Pancreas (tissue), 10 donors: ENCODE measurements around the gene AXIN2. TPM values are rescaled to one million over a fixed set of nuclear protein-coding genes. Genes with fewer than 3 reads are reported as not detected.
"Not testable (repeated sequence)": the region's sequence is repeated elsewhere in the genome, so short reads cannot be mapped to it uniquely, and the experiment has no call there.

ENCODE experiments used
- ATAC-seq, 4 donors: fragments of 200-7000 bp; cut with Tn5 transposase; one replicate each; pipeline versions ENCODE4 v1.8.0 to v1.9.1; 2020; ENCODE audit warnings: mild to moderate bottlenecking in 4 of 4, moderate library complexity in 4 of 4
- DNase-seq, 6 donors: peaks; one replicate each; pipeline ENCODE4 v3.0.0-alpha.2; 2020
- FAIRE-seq: peaks from 2 replicates; lab custom pipeline; 2012; peaks lifted over from hg19 to GRCh38; lab: Jason Lieb, UNC
- H3K27ac ChIP-seq, 4 donors: fragments of 200-600 bp; sonication (generic); 1 replicate in 3 of 4; 2 replicates in 1 of 4; pipeline versions ENCODE4 v1.5.0 to v1.8.0; 2020
- H3K27me3 ChIP-seq, 4 donors: fragments of 200-600 bp; one replicate each; pipeline ENCODE4 v1.8.0; 2021
- H3K36me3 ChIP-seq, 3 donors: fragments of 200-600 bp; sonication (generic) in 1 of 3; one replicate each; pipeline versions ENCODE4 v1.5.0 to v1.8.0; 2020 to 2021
- H3K4me1 ChIP-seq, 3 donors: fragments of 200-600 bp; one replicate each; pipeline ENCODE4 v1.8.0; 2021
- H3K4me3 ChIP-seq, 4 donors: fragments of 200-600 bp; sonication (generic) in 2 of 4; one replicate each; pipeline versions ENCODE4 v1.5.0 to v1.8.0; 2020 to 2021
- H3K9me3 ChIP-seq, 4 donors: fragments of 200-600 bp; one replicate each; pipeline ENCODE4 v1.8.0; 2021
- whole genome bisulfite sequencing, 2 donors: extraction: QIAGEN DNeasy Blood & Tissue Kit; methylation state at CpG; one replicate each; pipeline ENCODE4 v1.1.7; 2013; 5-methylcytosine and 5-hydroxymethylcytosine counted together
- intact Hi-C, 3 donors: fragments of 100-400 bp; cut with DNase I; formaldehyde crosslinking; loops; one replicate each; pipeline versions ENCODE4 v1.11.1 to v1.14.2; 2022
- polyA plus RNA-seq, 2 donors: library from polyadenylated mRNA; stranded (reverse); fragments of 200-250 nt; gene quantifications; one replicate each; pipeline ENCODE4 v1.2.3, GENCODE V29; 2013
- total RNA-seq, 6 donors: library from RNA; stranded (reverse); fragmentation: NEBNext Ultra II Directional in 4 of 6; extraction: Animal tissue kit (Norgen Biotek cat#: 25700) in 4 of 6; gene quantifications; one replicate each; pipeline versions ENCODE4 v1.2.1 to v1.2.4, GENCODE V29; 2021 to 2023
- TF ChIP-seq, protein P1 (sequence below), 4 donors: fragments of 200-600 bp; sonication (generic) in 3 of 4; IDR thresholded peaks; one replicate each; pipeline versions ENCODE4 v1.5.0 to v1.8.0; 2021; ENCODE audit warnings: antibody characterized with exemption in 4 of 4
- donor health status: healthy with polysubstance abuse.
- donor health status: DM: no; HTN: no; CAD: no; lungs with moderate emphysema.
- donor health status: DM: no; HTN: no; CAD: no.
- donor health status: control.
- donor health status: control.
- donor health status: Bipolar disorder and iron deficiency.
- donor health status: DM: yes; HTN: yes; CAD: no.
- donor health status: DM: no; HTN: no; CAD: no.
- donor health status: DM: no; HTN: no; CAD: no.
- donor health status: DM: yes; HTN: yes; CAD: no.

Gene AXIN2
- total and polyA plus RNA-seq, 8 donors, result 2.5 to 13.1 (median 3.3) TPM

DNA sequence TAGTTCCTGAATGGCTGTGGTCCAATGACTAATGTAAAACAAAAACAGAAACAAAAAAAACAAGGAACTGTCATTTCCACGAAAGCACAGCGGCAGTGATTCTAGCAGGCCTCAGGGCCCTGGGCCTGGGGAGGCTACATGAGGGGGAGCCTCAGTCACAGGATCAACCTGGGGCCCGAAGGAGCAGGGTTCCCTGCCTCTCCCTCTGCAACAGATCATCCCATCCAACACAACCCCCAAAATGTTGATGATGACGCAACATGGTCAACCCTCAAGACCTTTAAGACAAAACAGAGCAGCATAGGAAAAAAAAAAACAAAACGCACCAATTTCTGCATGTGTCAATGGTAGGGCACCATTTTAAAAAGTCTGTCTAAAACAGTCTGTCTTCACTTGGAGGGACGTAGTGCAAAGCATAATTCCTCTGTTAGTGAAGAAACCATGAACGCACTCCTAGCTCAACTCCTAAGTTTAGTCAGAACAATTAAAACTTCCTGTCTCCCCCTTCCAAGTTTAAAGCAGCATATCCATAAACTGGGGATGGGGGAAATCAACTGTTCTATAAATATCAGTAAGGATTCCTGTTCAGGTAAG is 32.3 kb downstream of the AXIN2 start:
- peaks cover 0 to 13% (median 11%) of the 10 kb centered on the region in 3 donors for H3K4me1 ChIP-seq
- WGBS, 2 donors, result 94 to 96% methylated on average over 7 of the region's 7 CpGs

DNA sequence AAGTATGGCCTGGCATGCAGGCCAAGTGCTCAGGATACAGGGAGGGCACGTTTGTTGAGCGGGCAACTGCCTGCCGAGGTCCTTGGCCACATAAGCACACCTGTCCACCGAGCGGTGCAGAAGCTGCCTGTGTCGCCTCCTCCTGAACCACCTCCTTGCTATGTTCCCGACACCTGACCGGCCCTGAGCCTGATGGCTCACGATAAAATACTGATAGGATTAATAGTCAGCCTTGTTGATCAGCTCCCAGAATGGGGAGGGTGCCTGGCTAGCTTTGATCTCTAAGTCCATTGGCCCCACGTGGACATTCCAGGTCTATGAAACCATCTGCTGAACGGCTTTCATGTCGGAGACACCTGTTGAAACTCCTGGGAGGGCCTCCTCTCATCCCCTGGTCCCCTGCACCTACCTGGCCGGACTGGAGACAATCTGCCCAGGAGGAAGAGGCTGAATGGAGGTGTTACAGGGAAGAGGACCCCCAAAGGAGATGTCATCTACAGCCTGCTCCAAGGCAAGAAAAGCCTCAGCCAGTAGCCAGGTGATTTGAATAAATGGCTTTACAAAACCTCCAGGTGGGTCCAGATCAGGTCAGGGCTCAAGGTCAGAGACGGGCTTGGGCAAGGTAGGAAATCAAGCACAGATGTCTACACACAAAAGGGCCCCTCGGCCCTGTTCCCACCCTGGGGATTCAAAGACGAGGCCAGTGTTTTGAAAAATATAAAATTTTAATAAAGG is 33.4 kb downstream of the AXIN2 start:
- no peaks in the 10 kb centered on the region for H3K27me3 ChIP-seq
- H3K27ac ChIP-seq, result no peak overlapping the region
- no peaks in the 10 kb centered on the region for H3K36me3 ChIP-seq
- ATAC-seq, result no peak
- no peak for FAIRE-seq
- intact Hi-C loops, result no loop called here
- no peaks in the 10 kb centered on the region for H3K9me3 ChIP-seq
- no peak for DNase-seq
- 74 to 76% methylated on average over 16 of the region's 16 CpGs for WGBS, 2 donors
- no peak overlapping the region for H3K4me3 ChIP-seq
- H3K4me1 ChIP-seq, result peaks cover 0 to 13% (median 11%) of the 10 kb centered on the region in 3 donors
- TF ChIP-seq, protein P1, sequence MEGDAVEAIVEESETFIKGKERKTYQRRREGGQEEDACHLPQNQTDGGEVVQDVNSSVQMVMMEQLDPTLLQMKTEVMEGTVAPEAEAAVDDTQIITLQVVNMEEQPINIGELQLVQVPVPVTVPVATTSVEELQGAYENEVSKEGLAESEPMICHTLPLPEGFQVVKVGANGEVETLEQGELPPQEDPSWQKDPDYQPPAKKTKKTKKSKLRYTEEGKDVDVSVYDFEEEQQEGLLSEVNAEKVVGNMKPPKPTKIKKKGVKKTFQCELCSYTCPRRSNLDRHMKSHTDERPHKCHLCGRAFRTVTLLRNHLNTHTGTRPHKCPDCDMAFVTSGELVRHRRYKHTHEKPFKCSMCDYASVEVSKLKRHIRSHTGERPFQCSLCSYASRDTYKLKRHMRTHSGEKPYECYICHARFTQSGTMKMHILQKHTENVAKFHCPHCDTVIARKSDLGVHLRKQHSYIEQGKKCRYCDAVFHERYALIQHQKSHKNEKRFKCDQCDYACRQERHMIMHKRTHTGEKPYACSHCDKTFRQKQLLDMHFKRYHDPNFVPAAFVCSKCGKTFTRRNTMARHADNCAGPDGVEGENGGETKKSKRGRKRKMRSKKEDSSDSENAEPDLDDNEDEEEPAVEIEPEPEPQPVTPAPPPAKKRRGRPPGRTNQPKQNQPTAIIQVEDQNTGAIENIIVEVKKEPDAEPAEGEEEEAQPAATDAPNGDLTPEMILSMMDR (IDR thresholded peaks at IDR 0.05), result no peak

More for the DNA sequence above, 32.3 kb downstream of the AXIN2 start:
- intact Hi-C loops, result no loop called here
- FAIRE-seq (no peak), DNase-seq (no peak), ATAC-seq (no peak)
- Histone ChIP-seq H3K9me3 (no peaks in the 10 kb centered on the region), H3K36me3 (peaks cover 0 to 8% (median 0%) of the 10 kb centered on the region in 3 donors), H3K4me3 (no peak overlapping the region), H3K27me3 (no peaks in the 10 kb centered on the region), H3K27ac (no peak overlapping the region)
- TF ChIP-seq, protein P1 (IDR thresholded peaks at IDR 0.05), result no peak

DNA sequence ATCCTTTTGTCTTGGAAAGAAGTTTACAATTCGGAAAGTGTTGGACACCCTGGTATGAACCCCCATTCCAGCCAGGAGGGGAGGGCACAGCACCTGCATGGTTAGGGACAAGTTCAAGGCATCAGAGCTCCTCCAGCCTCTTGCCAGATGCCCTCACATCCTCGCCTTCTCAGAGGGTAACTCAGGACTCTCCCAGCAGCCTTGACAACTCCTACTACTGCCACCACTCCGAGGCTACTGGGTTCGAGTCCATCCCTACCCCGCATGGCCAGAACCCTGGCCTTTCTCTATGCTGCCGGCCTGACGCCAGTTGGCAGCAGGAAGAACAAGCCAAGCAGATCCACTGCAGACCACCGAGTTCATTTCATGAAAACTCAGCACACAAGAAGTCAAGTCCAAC is 34.1 kb downstream of the AXIN2 start:
- TF ChIP-seq, protein P1 (IDR thresholded peaks at IDR 0.05), result no peak
- WGBS, 2 donors, result 88 to 94% methylated on average over 8 of the region's 8 CpGs
- Histone ChIP-seq H3K9me3 (no peaks in the 10 kb centered on the region), H3K4me3 (no peak overlapping the region), H3K27ac (no peak overlapping the region), H3K27me3 (no peaks in the 10 kb centered on the region), H3K4me1 (peaks cover 0 to 11% (median 10%) of the 10 kb centered on the region in 3 donors), H3K36me3 (no peaks in the 10 kb centered on the region)
- ATAC-seq (no peak), DNase-seq (no peak), FAIRE-seq (no peak)
- intact Hi-C loops, result no loop called here

DNA sequence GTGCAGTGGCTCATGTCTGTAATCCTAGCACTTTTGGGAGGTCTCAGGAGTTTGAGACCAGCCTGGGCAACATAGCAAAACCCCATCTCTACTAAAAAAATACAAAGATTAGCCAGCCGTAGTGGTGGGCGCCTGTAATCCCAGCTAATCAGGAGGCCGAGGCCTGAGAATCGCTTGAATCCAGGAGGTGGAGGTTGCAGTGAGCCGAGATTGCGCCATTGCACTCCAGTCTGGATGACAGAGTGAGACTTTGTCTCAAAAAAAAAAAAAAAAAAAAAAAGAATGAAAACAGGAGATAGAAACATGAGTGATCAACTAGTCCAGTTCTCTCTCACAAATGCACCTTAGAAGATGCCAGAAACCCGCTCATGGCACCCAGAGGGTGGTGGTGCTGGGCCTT is 34.6 kb downstream of the AXIN2 start:
- H3K9me3 ChIP-seq, H3K4me3 ChIP-seq, ATAC-seq, intact Hi-C loops, H3K27me3 ChIP-seq, FAIRE-seq, H3K27ac ChIP-seq, H3K36me3 ChIP-seq, DNase-seq, H3K4me1 ChIP-seq: not testable (repeated sequence)
- 94 to 98% methylated on average over 7 of the region's 7 CpGs for WGBS, 2 donors

DNA sequence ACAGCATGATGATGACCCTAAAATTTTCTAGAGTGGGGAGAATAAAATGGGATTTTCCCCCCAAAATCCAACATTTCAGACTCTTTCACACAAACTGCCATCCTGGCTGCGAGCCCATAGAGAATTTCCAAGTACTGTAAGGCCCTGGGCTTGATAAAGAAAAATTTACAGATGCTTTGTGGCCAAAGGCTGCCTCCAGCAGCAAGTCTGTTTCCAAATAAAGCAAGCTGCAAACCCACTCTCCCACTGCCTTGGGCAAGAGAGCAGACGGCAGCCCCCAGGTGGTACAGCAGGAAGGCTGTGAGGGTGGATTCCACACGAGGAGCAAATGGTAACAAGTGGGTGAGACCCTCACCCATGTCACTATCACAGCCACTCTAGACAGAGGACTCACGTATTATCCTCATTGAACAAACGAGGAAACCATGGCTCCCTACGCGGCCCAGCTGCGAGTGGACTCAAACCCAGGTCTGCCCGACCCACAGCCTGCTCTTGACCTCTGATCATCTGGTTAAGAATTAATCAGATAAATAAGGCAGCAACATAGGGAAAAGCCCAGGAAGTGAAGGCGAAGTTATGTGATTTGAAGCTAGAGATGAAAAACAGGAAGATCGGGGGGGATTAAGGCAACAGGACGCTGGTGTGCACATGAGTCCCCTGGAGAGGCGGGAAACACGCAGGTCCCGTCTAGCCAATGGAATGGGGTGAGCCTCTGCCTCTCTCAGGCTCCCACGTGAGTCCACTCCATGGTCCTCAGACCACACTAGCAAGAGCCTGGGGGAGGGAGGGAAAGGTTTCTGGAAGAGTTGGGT is 37.4 kb downstream of the AXIN2 start:
- no peaks in the 10 kb centered on the region for H3K27me3 ChIP-seq
- FAIRE-seq (no peak), ATAC-seq (no peak), DNase-seq (no peak)
- TF ChIP-seq, protein P1 (IDR thresholded peaks at IDR 0.05), result no peak
- H3K9me3 ChIP-seq, result no peaks in the 10 kb centered on the region
- WGBS, 2 donors, result 71 to 73% methylated on average over 16 of the region's 16 CpGs
- H3K4me3 ChIP-seq, result no peak overlapping the region
- no peaks in the 10 kb centered on the region for H3K36me3 ChIP-seq
- H3K4me1 ChIP-seq, result no peaks in the 10 kb centered on the region
- intact Hi-C loops, result no loop called here
- no peak overlapping the region for H3K27ac ChIP-seq
